ENCODE measurements around the gene REV3L.
"Not testable (repeated sequence)": the region's sequence is repeated elsewhere in the genome, so short reads cannot be mapped to it uniquely, and the experiment has no call there.

Gene REV3L

GRCh38 chr6:111494951-111495635, 12.1 kb upstream of the REV3L start:
- no peak for DNase-seq

- DNase-seq, result no peak
Observed at GRCh38 chr6:111492499-111492898, 9.5 kb upstream of the REV3L start.

GRCh38 chr6:111490067-111490466, 7.0 kb upstream of the REV3L start:
- no peak for DNase-seq

- DNase-seq, result no peak
Observed at GRCh38 chr6:111487661-111488060, 4.6 kb upstream of the REV3L start.

GRCh38 chr6:111486921-111487320, 3.9 kb upstream of the REV3L start:
- DNase-seq, result no peak

- no peak for DNase-seq
Observed at GRCh38 chr6:111486475-111486874, 3.5 kb upstream of the REV3L start.

GRCh38 chr6:111485342-111485741, 2.3 kb upstream of the REV3L start:
- no peak for DNase-seq

- no peak for DNase-seq
Observed at GRCh38 chr6:111484633-111484930, 1.6 kb upstream of the REV3L start.

- DNase-seq, result peak; percentile 83 to 91
Observed at GRCh38 chr6:111483736-111484632, 966 bp upstream of the REV3L start.

- peak; percentile 14 to 60 for DNase-seq
Observed at GRCh38 chr6:111482188-111482958, 645 bp downstream of the REV3L start.

- DNase-seq, result no peak
Observed at GRCh38 chr6:111481836-111482187, 1.2 kb downstream of the REV3L start.

GRCh38 chr6:111480988-111481822, 1.8 kb downstream of the REV3L start:
- no peak for DNase-seq

GRCh38 chr6:111478749-111479148, 4.3 kb downstream of the REV3L start:
- DNase-seq, result no peak

GRCh38 chr6:111478064-111478476, 4.9 kb downstream of the REV3L start:
- DNase-seq, result no peak

- no peak for DNase-seq
Observed at GRCh38 chr6:111477481-111477938, 5.5 kb downstream of the REV3L start.

- DNase-seq, result not testable (repeated sequence)
Observed at GRCh38 chr6:111476061-111476460, 7.0 kb downstream of the REV3L start.

GRCh38 chr6:111474771-111475170, 8.2 kb downstream of the REV3L start:
- no peak for DNase-seq

GRCh38 chr6:111474106-111474505, 8.9 kb downstream of the REV3L start:
- no peak for DNase-seq

GRCh38 chr6:111472933-111473435, 10.0 kb downstream of the REV3L start:
- no peak for DNase-seq

- no peak for DNase-seq
Observed at GRCh38 chr6:111471958-111472357, 11.1 kb downstream of the REV3L start.

GRCh38 chr6:111471533-111471932, 11.5 kb downstream of the REV3L start:
- no peak for DNase-seq

- no peak for DNase-seq
Observed at GRCh38 chr6:111470991-111471390, 12.0 kb downstream of the REV3L start.
